Endometrium (tissue), 2 donors: Measurements from ENCODE around the gene DISP3.

Source experiments
- FAIRE-seq: peaks from 2 replicates; lab custom pipeline; 2012; peaks lifted over from hg19 to GRCh38; lab: Jason Lieb, UNC
- donor health status: control.
- donor health status: control.

Gene DISP3

GRCh38 chr1:11529330-11529729 lies 50.4 kb downstream of the DISP3 start:
- FAIRE-seq = no peak

DNA sequence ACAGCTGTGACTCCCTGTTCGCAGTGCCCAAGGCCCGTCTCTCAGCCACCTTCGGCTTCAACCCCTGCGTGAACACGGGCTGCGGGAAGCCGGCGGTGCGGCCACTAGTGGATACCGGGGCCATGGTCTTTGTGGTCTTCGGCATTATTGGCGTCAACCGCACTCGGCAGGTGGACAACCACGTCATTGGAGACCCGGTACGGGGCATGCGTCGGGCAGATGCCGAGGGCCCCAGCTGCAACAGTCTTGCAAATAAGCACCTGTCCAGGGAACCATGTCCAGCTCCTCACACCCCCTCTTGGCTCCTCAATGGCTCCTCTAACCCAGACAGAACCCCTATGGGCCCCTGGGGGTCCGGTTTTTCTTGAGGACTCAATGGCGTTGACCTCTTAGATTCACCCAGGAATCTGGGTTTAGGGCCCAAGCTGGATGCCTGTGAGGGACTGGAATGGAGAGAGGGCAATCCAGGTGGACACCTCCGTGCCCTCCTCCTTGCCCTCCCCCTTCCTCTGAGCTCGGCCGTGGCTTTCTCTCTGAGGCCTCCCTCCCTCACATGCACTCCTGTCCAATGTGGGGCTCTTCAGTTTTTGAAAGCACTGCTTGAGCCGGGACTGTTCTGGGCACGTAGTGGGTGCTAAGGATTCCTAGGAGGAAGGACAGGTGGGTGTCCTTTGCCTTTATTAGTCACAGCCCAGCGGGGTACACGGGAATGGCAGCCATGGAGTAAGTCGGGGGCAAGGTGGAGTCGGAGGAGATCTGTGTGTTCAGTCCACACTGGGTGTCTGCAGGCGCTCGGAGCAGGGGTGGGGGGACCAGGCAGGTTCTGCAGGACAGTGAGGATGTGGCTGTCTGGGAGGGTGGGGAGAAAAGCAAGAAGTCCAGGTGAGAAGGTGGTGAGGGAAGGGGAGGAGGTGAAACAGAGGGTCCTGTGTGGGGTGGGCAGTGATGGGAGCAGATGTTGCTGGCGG lies 51.1 kb downstream of the DISP3 start:
- no peak for FAIRE-seq

- FAIRE-seq = no peak
Observed at GRCh38 chr1:11530731-11531311, 51.9 kb downstream of the DISP3 start.

GRCh38 chr1:11531314-11531870 lies 52.4 kb downstream of the DISP3 start:
- no peak for FAIRE-seq

DNA sequence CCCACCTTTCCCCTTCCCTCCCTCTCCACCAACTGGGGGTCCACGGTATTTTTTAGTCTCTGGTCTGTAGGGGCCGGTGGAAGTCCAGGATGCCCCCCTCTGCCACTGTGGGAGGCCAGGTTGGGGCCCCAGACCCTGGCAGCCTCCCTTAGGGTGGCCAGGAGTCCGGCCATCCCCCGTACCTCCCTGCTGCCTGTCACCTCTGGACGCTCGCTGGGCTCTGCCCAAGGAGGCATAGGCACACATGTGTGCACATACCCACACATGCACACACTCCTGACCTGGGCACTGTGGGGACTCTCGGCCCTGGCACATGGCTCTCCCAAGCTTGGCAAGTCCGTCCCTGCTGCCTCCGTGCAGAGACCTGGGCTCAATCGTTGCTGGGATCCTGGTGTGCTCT lies 53.0 kb downstream of the DISP3 start:
- FAIRE-seq = no peak

GRCh38 chr1:11533790-11534787 lies 55.1 kb downstream of the DISP3 start:
- FAIRE-seq = no peak

- FAIRE-seq = no peak
Observed at GRCh38 chr1:11534846-11535245, 55.9 kb downstream of the DISP3 start.

DNA sequence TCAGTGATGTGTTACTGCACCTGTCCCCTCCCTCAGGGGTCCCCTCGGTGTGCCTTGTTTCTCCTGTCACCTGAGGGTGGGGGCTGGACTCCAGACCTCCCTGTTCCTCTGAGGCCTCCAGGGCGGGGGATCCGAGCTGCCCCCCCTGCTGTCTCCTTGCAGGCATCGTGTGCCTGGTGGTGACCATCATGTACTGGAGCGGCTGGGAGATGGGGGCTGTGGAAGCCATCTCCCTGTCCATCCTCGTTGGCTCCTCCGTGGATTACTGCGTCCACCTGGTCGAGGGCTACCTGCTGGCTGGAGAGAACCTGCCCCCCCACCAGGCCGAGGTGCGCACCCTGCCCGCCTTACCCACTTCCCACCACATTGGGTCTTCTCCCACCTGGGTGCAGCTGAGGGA lies 56.4 kb downstream of the DISP3 start:
- no peak for FAIRE-seq

GRCh38 chr1:11535761-11536572 lies 57.0 kb downstream of the DISP3 start:
- no peak for FAIRE-seq

DNA sequence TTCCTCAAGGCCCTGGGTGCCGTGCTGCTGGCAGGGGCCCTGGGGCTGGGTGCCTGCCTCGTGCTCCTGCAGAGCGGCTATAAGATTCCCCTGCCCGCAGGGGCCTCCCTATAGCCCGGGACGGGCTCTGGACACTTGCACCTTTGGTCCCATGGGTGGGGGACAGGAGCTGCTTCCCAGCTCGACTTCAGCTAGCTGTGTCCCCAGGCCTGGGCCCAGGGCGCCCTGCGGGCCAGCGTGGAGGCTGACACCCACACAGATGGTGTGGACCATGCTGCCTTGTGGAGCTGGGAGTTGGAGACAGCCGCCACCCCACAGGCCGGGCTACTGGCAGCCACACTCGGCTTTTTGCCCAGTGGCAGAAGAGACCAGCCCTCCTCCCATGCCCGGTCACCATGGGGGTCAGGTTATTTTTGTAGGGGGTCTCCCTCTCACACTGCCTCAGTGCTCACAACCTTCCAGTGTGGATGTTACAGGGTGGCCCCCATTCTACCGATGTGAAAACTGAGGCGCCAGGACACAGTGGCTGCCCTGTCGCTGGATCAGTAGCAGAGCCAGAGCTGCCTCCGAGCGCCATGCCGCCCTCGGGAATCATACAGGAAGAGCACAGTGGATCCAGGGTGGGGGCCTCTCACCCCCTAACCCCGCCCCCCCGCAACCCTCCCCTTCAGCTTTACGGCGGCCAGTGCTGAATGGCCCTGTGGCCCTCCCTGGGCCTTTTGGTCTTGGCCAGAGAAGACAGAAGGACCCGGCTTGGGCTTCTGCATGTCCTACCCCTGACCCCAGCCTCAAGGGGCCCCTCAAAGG lies 57.8 kb downstream of the DISP3 start:
- FAIRE-seq = no peak

DNA sequence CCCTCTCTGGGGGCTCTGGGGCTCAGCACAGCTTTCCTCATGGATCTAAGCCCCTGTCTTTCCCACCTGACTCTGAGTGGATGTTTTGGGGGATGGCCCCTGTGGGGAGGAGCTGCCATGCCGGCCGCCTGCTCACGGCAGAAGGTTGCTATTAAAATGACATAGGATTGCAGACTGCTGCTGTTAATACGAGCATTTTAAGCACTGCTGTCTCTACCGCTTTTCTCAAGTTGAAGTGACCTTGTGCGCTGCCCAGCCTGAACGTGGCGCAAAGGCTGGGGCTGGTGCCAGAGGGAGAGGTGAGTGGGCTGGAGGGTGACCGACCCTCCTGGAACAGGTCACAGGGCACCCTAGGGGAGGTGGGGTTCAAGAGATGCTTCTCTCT lies 58.4 kb downstream of the DISP3 start:
- no peak for FAIRE-seq

DNA sequence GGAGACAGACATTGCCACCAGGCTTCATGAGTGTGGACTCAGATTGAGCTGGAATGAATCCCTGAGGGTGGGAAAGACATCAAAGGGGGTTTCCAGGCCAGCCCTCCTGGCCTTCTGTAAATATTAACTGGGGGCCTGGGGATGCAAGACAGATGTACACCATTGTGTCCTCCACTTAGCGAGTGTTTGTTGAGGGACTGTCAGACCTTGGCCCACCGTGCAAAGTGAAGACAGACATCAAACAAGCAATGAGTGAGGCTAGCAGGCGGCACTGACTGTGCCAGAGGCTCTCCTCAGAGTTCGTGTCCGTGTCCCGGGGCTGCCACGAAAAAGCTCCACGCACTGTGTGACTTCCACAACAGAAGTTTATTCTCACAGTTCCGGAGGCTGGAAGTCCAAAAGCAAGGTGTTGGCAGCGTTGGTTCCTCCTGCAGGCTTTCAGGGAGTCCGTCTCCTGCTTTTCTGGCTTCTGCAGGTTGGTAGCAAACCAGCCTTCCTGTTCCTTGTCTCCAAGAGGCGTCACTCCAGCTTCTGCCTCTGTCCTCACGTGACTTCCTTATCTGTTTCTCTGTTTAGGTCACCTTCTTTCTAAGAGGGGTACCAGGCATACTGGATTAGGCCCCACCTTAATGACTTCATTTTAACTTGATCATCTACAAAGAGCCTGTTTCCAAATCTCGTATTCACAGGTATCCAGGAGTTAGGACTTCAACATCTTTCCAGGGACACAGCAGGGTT lies 59.1 kb downstream of the DISP3 start:
- no peak for FAIRE-seq

DNA sequence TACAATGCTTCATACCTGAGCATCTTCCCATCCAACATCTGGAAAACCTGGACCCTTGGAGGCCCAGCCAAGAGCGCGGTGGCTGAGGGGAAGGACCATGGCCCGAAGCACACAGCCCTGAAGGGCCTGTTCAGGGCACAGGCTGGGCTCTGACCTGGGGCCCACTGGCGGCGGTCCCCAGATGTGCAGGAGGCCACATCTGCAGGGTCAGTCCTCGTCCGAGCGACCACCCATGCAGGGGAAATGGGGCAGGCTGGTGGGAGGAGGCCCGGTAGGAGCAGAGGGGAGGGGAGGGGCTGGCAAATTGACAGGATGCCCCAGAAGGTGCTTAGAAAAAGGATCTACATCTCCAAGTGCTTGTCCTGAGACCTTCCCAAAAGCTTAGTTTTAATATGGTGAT lies 59.9 kb downstream of the DISP3 start:
- no peak for FAIRE-seq

GRCh38 chr1:11539850-11540772 lies 61.2 kb downstream of the DISP3 start:
- FAIRE-seq = no peak

- no peak for FAIRE-seq
Observed at GRCh38 chr1:11540773-11541160, 61.8 kb downstream of the DISP3 start.

DNA sequence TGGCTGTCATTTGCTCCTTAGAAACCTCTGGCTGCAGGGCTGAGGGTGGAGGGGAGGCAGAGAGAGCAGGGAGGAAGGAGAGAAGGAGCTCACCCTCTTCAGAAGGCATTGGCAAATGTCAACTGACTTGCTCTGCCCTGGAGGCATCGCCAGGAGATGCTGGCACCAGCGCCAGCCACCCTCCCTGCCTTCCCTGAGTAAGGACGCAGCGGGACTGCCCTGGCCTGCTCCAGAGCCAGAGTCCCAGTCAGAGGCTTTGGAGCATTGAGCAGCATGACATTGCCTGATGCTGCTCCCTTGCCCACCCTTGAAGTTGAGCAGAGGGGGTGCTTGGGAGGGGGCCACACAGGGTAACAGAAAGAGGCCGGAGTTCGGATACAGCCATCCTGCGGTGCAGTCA lies 62.3 kb downstream of the DISP3 start:
- FAIRE-seq = no peak

GRCh38 chr1:11541956-11542355 lies 63.0 kb downstream of the DISP3 start:
- FAIRE-seq = no peak

DNA sequence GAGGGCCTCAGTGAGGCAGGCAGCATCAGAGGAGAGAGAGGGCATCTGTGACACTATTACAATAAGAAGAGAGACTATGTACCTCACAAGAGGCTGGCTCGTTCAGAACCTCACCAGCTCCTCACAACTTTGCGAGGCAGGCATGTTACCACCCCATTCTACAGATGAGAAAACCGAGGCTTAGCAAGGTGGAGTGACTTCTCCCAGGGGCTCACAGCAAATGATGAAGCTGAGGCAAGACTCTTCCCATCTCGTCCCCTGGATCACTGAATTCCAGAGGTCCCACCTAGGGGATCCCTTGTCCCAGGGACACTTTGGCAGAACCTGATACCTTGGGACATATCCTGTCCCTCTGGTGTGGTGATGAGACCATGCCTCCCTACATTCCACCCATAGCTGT lies 64.4 kb downstream of the DISP3 start:
- no peak for FAIRE-seq

GRCh38 chr1:11543796-11544195 lies 64.8 kb downstream of the DISP3 start:
- no peak for FAIRE-seq
